PC-3 (cell line): Measurements from ENCODE around the gene TPGS2. TPM values are rescaled to one million over a fixed set of nuclear protein-coding genes. Genes with fewer than 3 reads are reported as not detected.

ENCODE experiments used
- ATAC-seq: fragments of 200-7000 bp; cut with Tn5 transposase; 2 replicates; pipeline ENCODE4 v1.9.1; 2020; ENCODE audit warnings: mild to moderate bottlenecking, moderate library complexity
- BruUV-seq: library from RNA; stranded (reverse); fragments of 400-500 nt; replicated peaks from 2 replicates; lab custom pipeline; 2021; lab: Mats Ljungman, UMichigan
- CTCF ChIA-PET: fragments of 300-600 bp; sonication (Branson Sonifier 250); formaldehyde crosslinking; loops from one replicate; lab custom pipeline; 2022; ENCODE audit warnings: antibody characterized with exemption; lab: Charles Lee
- POLR2A ChIA-PET: fragments of 300-600 bp; sonication (Branson Sonifier 250); formaldehyde crosslinking; loops from one replicate; lab custom pipeline; 2022; ENCODE audit warnings: antibody characterized with exemption; ENCODE audit not compliant: unreplicated experiment; lab: Charles Lee
- DNase-seq: peaks from one replicate; pipeline ENCODE4 v3.0.0-alpha.2; 2015
- H2AFZ ChIP-seq: fragments of 300-600 bp; sonication (generic); 2 replicates; pipeline ENCODE4 v1.6.0; 2016; ENCODE audit warnings: antibody characterized with exemption, low read length
- H3F3A ChIP-seq: fragments of 300-600 bp; sonication (generic); one replicate; pipeline ENCODE4 v1.6.0; 2017; ENCODE audit warnings: antibody characterized with exemption, low read length, control low read depth, mild to moderate bottlenecking; ENCODE audit not compliant: unreplicated experiment
- H3K27ac ChIP-seq: fragments of 300-600 bp; sonication (generic); 2 replicates; pipeline ENCODE4 v1.5.1; 2016; ENCODE audit warnings: mild to moderate bottlenecking, low read length
- H3K27me3 ChIP-seq: fragments of 300-600 bp; sonication (generic); 2 replicates; pipeline ENCODE4 v1.6.1; 2016; ENCODE audit warnings: low read length, mixed read lengths
- H3K36me3 ChIP-seq: fragments of 300-600 bp; sonication (generic); 2 replicates; pipeline ENCODE4 v1.6.1; 2016; ENCODE audit warnings: low read depth, mixed run types, low read length, mixed read lengths
- H3K4me1 ChIP-seq: fragments of 300-600 bp; sonication (generic); 2 replicates; pipeline ENCODE4 v1.5.1; 2016; ENCODE audit warnings: low read length; ENCODE audit not compliant: insufficient read depth
- H3K4me2 ChIP-seq: fragments of 300-600 bp; sonication (generic); 2 replicates; pipeline ENCODE4 v1.6.0; 2016; ENCODE audit warnings: low read length
- H3K4me3 ChIP-seq: fragments of 300-600 bp; sonication (generic); 2 replicates; pipeline ENCODE4 v1.5.1; 2016; ENCODE audit warnings: mild to moderate bottlenecking, low read length, mixed read lengths
- H3K79me2 ChIP-seq: fragments of 300-600 bp; sonication (generic); 2 replicates; pipeline ENCODE4 v1.6.1; 2017; ENCODE audit warnings: low read length, mixed read lengths
- H3K9ac ChIP-seq: fragments of 300-600 bp; sonication (generic); 2 replicates; pipeline ENCODE4 v1.6.0; 2016; ENCODE audit warnings: mild to moderate bottlenecking, low read length
- H3K9me2 ChIP-seq: fragments of 300-600 bp; sonication (generic); replicated peaks from 2 replicates; pipeline ENCODE4 v1.6.1; 2016; ENCODE audit warnings: mixed run types, low read length, mixed read lengths
- H3K9me3 ChIP-seq: fragments of 300-600 bp; sonication (generic); 2 replicates; pipeline ENCODE4 v1.6.1; 2016; ENCODE audit warnings: low read length, mixed read lengths
- H4K20me1 ChIP-seq: fragments of 300-600 bp; sonication (generic); 2 replicates; pipeline ENCODE4 v1.6.1; 2016; ENCODE audit warnings: low read length, mixed read lengths
- EZH2 ChIP-seq: fragments of 300-600 bp; sonication (generic); IDR thresholded peaks from one replicate; pipeline ENCODE4 v1.6.1; 2017; ENCODE audit warnings: antibody characterized with exemption, mild to moderate bottlenecking, low read length; ENCODE audit not compliant: unreplicated experiment
- EZH2phosphoT487 ChIP-seq: fragments of 300-600 bp; sonication (generic); IDR thresholded peaks from 2 replicates; pipeline ENCODE4 v1.6.1; 2018; ENCODE audit warnings: mild to moderate bottlenecking, antibody characterized with exemption, low read length, borderline replicate concordance
- intact Hi-C: fragments of 100-400 bp; cut with micrococcal nuclease; formaldehyde crosslinking; loops from 2 replicates; pipeline ENCODE4 v1.9.0; 2023
- total RNA-seq: library from RNA; depleted of rRNA; stranded (reverse); fragments of >200 nt; gene quantifications from 2 replicates; pipeline ENCODE4 v1.2.3, GENCODE V29; 2014
- TF ChIP-seq, protein P1 (sequence below): fragments of 300-600 bp; sonication (generic); conservative IDR thresholded peaks from 2 replicates; pipeline ENCODE4 v1.5.1; 2017; ENCODE audit warnings: antibody characterized with exemption, low read depth, mild to moderate bottlenecking, low read length

The TPGS2 gene
- total RNA-seq, 1 experiment from 2014 or later, result 44.9 TPM

- ChIA-PET CTCF (no interaction called here), POLR2A (no interaction called here)
These were observed 75.6 kb downstream of the TPGS2 start for GRCh38 chr18:36752929-36753865.

GRCh38 chr18:36745219-36745975, 83.4 kb downstream of the TPGS2 start:
- ChIA-PET CTCF (no interaction called here), POLR2A (no interaction called here)
- BruUV-seq, result no TSS peak

More at GRCh38 chr18:36752929-36753865, 75.6 kb downstream of the TPGS2 start:
- no peaks in the 10 kb centered on the region for H3K36me3 ChIP-seq
- no peaks in the 10 kb centered on the region for H3K27me3 ChIP-seq
- no peaks in the 10 kb centered on the region for H3K4me1 ChIP-seq
- no peak overlapping the region for H3K27ac ChIP-seq
- TF ChIP-seq, protein P1, sequence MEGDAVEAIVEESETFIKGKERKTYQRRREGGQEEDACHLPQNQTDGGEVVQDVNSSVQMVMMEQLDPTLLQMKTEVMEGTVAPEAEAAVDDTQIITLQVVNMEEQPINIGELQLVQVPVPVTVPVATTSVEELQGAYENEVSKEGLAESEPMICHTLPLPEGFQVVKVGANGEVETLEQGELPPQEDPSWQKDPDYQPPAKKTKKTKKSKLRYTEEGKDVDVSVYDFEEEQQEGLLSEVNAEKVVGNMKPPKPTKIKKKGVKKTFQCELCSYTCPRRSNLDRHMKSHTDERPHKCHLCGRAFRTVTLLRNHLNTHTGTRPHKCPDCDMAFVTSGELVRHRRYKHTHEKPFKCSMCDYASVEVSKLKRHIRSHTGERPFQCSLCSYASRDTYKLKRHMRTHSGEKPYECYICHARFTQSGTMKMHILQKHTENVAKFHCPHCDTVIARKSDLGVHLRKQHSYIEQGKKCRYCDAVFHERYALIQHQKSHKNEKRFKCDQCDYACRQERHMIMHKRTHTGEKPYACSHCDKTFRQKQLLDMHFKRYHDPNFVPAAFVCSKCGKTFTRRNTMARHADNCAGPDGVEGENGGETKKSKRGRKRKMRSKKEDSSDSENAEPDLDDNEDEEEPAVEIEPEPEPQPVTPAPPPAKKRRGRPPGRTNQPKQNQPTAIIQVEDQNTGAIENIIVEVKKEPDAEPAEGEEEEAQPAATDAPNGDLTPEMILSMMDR, result no peak
- TF ChIP-seq EZH2phosphoT487 (no peak), EZH2 (no peak)
- ATAC-seq, result no peak
- no peaks in the 10 kb centered on the region for H3K79me2 ChIP-seq
- H3K4me3 ChIP-seq, result no peak overlapping the region
- BruUV-seq, result no TSS peak
- intact Hi-C loops, result loop anchor here (10.0 kb wide), 1 partner anchor 458 kb away; the partner anchor contains the start of gene FHOD3
- H3F3A ChIP-seq, result no peaks in the 10 kb centered on the region
- no peaks in the 10 kb centered on the region for H4K20me1 ChIP-seq
- H3K4me2 ChIP-seq, result no peak overlapping the region
- no peaks in the 10 kb centered on the region for H3K9me3 ChIP-seq
- no peak overlapping the region for H3K9ac ChIP-seq
- no peaks in the 10 kb centered on the region for H3K9me2 ChIP-seq
- no peak for DNase-seq
- no peak overlapping the region for H2AFZ ChIP-seq

More at GRCh38 chr18:36745219-36745975, 83.4 kb downstream of the TPGS2 start:
- H3K9me2 ChIP-seq, result no peaks in the 10 kb centered on the region
- no peak overlapping the region for H3K4me3 ChIP-seq
- H3K9me3 ChIP-seq, result no peaks in the 10 kb centered on the region
- intact Hi-C loops, result no loop called here
- H3K9ac ChIP-seq, result no peak overlapping the region
- H3K27ac ChIP-seq, result no peak overlapping the region
- no peaks in the 10 kb centered on the region for H3F3A ChIP-seq
- DNase-seq, result no peak
- no peaks in the 10 kb centered on the region for H3K36me3 ChIP-seq
- ATAC-seq, result no peak
- no peak overlapping the region for H3K4me2 ChIP-seq
- H3K27me3 ChIP-seq, result no peaks in the 10 kb centered on the region
- H2AFZ ChIP-seq, result no peak overlapping the region
- H4K20me1 ChIP-seq, result no peaks in the 10 kb centered on the region
- no peaks in the 10 kb centered on the region for H3K79me2 ChIP-seq
- no peaks in the 10 kb centered on the region for H3K4me1 ChIP-seq
- TF ChIP-seq, protein P1, result no peak
- no peak for TF ChIP-seq EZH2
- TF ChIP-seq EZH2phosphoT487, result no peak
